Fibroblast of pulmonary artery (primary cell): Measurements from ENCODE around the gene UBE2E2.

ENCODE experiments used
- DNase-seq: peaks from one replicate; pipeline ENCODE4 v3.0.0-alpha.2; 2010; ENCODE audit warnings: low read depth
- H3K4me3 ChIP-seq: replicated peaks from 2 replicates; pipeline ENCODE4 v1.5.1; 2011; ENCODE audit warnings: low read depth, mild to moderate bottlenecking, control low read depth, low read length, moderate library complexity
- CTCF ChIP-seq: IDR thresholded peaks from 2 replicates; pipeline ENCODE4 v1.5.1; 2011; ENCODE audit warnings: mild to moderate bottlenecking, control low read depth, low read length, inconsistent platforms; ENCODE audit errors: missing control alignments

UBE2E2 gene

GRCh38 chr3:23238156-23238555, 35.0 kb downstream of the UBE2E2 start:
- DNase-seq, result no peak
- H3K4me3 ChIP-seq, result no peak overlapping the region
- no peak for TF ChIP-seq CTCF

GRCh38 chr3:23238578-23238977, 35.5 kb downstream of the UBE2E2 start:
- no peak for DNase-seq
- no peak overlapping the region for H3K4me3 ChIP-seq
- no peak for TF ChIP-seq CTCF

GRCh38 chr3:23239211-23240068, 36.3 kb downstream of the UBE2E2 start:
- TF ChIP-seq CTCF, result no peak
- peak; percentile 11 for DNase-seq
- H3K4me3 ChIP-seq, result no peak overlapping the region

GRCh38 chr3:23240171-23240785, 37.2 kb downstream of the UBE2E2 start:
- TF ChIP-seq CTCF, result no peak
- DNase-seq, result no peak
- H3K4me3 ChIP-seq, result no peak overlapping the region

- no peak overlapping the region for H3K4me3 ChIP-seq
- no peak for TF ChIP-seq CTCF
- DNase-seq, result no peak
These were observed 38.1 kb downstream of the UBE2E2 start for GRCh38 chr3:23241256-23241655.

- no peak for DNase-seq
- TF ChIP-seq CTCF, result no peak
- H3K4me3 ChIP-seq, result no peak overlapping the region
These were observed 39.0 kb downstream of the UBE2E2 start for GRCh38 chr3:23242106-23242505.
